GM13976 (cell line): Measurements from ENCODE around the gene PSMD11.

ENCODE experiments used
- DNase-seq: peaks from one replicate; pipeline ENCODE4 v3.0.0; 2012; ENCODE audit warnings: low spot score
- in situ Hi-C: fragments of 300-500 bp; cut with MboI; formaldehyde crosslinking; loops from one replicate; pipeline ENCODE4 v1.12.0; 2022; ENCODE audit warnings: low sequenced_read_pairs, mixed read lengths, inconsistent platforms; ENCODE audit not compliant: unreplicated experiment
- TF ChIP-seq, protein P1 (sequence below): IDR thresholded peaks from 2 replicates; pipeline ENCODE4 v1.5.1; 2012; ENCODE audit warnings: borderline replicate concordance, mild to moderate bottlenecking; ENCODE audit not compliant: insufficient read depth; ENCODE audit errors: extremely low read depth, missing control alignments, control extremely low read depth

PSMD11 gene

DNA sequence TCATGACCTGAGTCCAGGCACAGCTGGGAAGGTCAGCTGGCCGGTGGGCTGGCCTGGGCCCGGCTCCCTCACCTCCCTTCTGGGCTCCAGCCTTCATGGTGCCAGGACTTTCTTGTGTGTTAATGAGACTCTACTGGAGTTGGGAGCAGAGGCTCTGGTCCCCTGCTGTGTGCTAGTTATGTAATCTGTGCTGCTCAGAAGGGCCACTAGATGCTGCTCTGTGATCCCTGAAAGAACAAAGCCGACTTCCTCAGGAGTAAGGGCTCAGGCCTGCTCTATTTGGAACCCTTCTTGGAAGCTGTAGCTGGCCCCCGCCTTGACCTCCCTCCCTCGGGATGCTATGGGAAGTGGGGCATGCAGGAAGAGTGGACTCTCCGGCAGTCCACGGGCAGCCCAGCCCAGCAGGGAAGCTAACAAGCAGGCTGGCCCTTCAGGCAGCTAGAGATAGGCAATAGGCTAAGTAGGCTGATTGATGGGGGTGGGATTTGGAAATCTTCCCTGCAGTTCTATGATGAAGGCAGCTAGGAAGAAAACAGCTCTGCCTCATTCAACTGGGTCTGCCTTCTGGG, 39.2 kb downstream of the PSMD11 start:
- TF ChIP-seq, protein P1, sequence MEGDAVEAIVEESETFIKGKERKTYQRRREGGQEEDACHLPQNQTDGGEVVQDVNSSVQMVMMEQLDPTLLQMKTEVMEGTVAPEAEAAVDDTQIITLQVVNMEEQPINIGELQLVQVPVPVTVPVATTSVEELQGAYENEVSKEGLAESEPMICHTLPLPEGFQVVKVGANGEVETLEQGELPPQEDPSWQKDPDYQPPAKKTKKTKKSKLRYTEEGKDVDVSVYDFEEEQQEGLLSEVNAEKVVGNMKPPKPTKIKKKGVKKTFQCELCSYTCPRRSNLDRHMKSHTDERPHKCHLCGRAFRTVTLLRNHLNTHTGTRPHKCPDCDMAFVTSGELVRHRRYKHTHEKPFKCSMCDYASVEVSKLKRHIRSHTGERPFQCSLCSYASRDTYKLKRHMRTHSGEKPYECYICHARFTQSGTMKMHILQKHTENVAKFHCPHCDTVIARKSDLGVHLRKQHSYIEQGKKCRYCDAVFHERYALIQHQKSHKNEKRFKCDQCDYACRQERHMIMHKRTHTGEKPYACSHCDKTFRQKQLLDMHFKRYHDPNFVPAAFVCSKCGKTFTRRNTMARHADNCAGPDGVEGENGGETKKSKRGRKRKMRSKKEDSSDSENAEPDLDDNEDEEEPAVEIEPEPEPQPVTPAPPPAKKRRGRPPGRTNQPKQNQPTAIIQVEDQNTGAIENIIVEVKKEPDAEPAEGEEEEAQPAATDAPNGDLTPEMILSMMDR: peak; percentile 81
- in situ Hi-C loops: loop anchor here (10.0 kb wide), 1 partner anchor 281 kb away; no protein-coding TSS in a partner anchor

DNA sequence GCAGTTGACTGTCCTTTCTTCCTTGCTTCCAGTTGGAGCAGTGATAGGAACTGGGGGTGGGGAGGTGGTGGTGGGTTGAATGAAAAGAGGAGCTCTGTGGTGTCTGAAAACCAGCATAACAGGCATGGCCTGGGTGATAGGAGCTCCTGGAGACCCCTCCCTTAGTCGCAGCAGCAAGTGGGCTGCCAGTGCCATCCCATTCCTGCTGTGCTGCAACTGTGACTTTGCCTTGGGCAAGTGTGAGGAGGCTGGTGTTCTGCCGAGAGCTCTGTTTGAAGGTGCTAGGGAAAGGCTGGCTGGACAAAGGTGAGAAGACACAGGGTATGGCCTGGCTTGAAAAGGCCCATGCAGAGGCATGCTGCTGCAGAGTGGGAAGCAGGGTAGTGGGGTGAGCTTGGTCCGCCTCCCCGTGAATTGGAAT, 39.7 kb downstream of the PSMD11 start:
- in situ Hi-C loops: loop anchor here (10.0 kb wide), 1 partner anchor 281 kb away; no protein-coding TSS in a partner anchor
- DNase-seq: no peak
- TF ChIP-seq, protein P1: no peak

More for the DNA sequence above, 39.2 kb downstream of the PSMD11 start:
- DNase-seq: peak; percentile 83

DNA sequence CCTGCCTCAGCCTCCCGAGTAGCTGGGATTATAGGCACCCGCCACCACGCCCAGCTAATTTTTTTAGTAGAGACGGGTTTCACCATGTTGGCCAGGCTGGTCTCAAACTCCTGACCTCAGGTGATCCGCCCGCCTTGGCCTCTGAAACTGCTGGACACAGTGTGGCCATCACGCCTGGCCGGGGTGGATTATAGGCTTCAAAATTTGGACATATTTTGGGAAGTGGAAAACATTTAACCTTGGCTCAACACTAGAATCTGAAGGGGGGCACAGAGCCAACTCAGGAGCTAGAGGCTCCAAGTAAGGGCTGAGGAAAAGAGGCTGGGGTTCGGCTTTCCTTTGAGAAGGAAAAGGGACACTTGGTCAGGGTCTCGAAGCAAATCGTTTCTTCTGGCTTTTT, 40.3 kb downstream of the PSMD11 start:
- DNase-seq: no peak
- TF ChIP-seq, protein P1: no peak
- in situ Hi-C loops: loop anchor here (10.0 kb wide), 1 partner anchor 280 kb away; no protein-coding TSS in a partner anchor

DNA sequence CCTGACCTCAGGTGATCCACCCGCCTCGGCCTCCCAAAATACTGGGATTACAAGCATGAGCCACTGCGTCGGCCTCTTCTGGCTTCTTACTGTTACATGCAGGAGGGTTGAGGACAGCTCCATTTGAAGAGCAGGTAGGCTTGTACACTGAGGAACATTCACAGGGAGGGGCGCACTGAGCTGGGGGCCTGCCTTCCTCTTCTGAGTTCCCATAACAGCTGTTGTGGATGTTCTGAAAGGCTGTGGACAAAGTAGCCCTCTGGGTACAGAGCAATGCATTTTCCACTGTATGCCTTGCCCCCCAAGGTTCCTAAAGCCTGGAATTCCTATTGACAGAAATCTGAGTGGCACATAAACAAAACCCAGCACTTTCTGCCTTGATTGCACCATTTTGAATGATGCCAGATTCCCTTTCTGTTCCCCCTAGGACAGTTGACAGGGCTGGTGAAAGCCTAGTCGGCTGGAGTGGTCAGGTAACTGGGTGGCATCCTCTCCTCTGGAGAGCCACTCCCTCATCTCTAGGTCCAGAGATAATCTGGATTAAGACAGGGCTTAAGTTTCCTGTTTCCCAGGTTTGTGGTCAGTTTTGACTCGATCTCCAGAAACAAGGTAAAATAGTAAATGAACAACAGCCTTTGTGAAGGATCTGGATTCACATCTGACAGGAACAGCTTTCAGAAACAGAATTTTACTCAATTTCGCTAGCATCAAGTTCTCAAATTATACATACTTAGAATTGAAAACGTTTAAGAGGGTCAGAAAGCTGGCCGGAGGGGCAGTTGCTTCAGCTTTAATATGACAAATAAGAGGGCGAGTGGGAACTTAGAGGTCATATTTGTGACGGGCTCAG, 41.2 kb downstream of the PSMD11 start:
- DNase-seq: no peak
- in situ Hi-C loops: loop anchor here (10.0 kb wide), 1 partner anchor 279 kb away; no protein-coding TSS in a partner anchor
- TF ChIP-seq, protein P1: no peak

- in situ Hi-C loops: loop anchor here (10.0 kb wide), 1 partner anchor 279 kb away; no protein-coding TSS in a partner anchor
- DNase-seq: peak; percentile 93
- TF ChIP-seq, protein P1: no peak
Measured at GRCh38 chr17:32486111-32486700, 41.9 kb downstream of the PSMD11 start.
